GM13976 (cell line): ENCODE measurements around the gene CENATAC.
"Not testable (repeated sequence)": the region's sequence is repeated elsewhere in the genome, so short reads cannot be mapped to it uniquely, and the experiment has no call there.

Experiments used
- DNase-seq: peaks from one replicate; pipeline ENCODE4 v3.0.0; 2012; ENCODE audit warnings: low spot score
- CTCF ChIP-seq: IDR thresholded peaks from 2 replicates; pipeline ENCODE4 v1.5.1; 2012; ENCODE audit warnings: borderline replicate concordance, mild to moderate bottlenecking; ENCODE audit not compliant: insufficient read depth; ENCODE audit errors: extremely low read depth, missing control alignments, control extremely low read depth
- in situ Hi-C: fragments of 300-500 bp; cut with MboI; formaldehyde crosslinking; loops from one replicate; pipeline ENCODE4 v1.12.0; 2022; ENCODE audit warnings: low sequenced_read_pairs, mixed read lengths, inconsistent platforms; ENCODE audit not compliant: unreplicated experiment

The CENATAC gene

GRCh38 chr11:119051440-119052162 lies 53.7 kb downstream of the CENATAC start:
- no peak for TF ChIP-seq CTCF
- in situ Hi-C loops: no loop called here
- DNase-seq: peak; percentile 84

- TF ChIP-seq CTCF: no peak
- in situ Hi-C loops: no loop called here
- no peak for DNase-seq
These were observed 54.4 kb downstream of the CENATAC start for GRCh38 chr11:119052163-119052814.

GRCh38 chr11:119054418-119054817 lies 56.5 kb downstream of the CENATAC start:
- no peak for TF ChIP-seq CTCF
- in situ Hi-C loops: no loop called here
- no peak for DNase-seq

GRCh38 chr11:119055901-119056300 lies 58.0 kb downstream of the CENATAC start:
- DNase-seq: no peak
- in situ Hi-C loops: no loop called here
- no peak for TF ChIP-seq CTCF

GRCh38 chr11:119056421-119056999 lies 58.6 kb downstream of the CENATAC start:
- in situ Hi-C loops: no loop called here
- DNase-seq: peak; percentile 59
- no peak for TF ChIP-seq CTCF

GRCh38 chr11:119057000-119057769 lies 59.2 kb downstream of the CENATAC start, which contains the start of gene HYOU1:
TSS of gene HYOU1 (minus strand) at chr11:119057205. CDS start at chr11:119056160, 1,045 bp downstream.
- in situ Hi-C loops: no loop called here
- peak; percentile 31 for TF ChIP-seq CTCF
- DNase-seq: peak; percentile 99

GRCh38 chr11:119059128-119059527 lies 61.2 kb downstream of the CENATAC start:
- in situ Hi-C loops, DNase-seq: not testable (repeated sequence)
